Left renal pelvis (tissue), 4 donors: ENCODE results near the gene BRD9. TPM values are rescaled to one million over a fixed set of nuclear protein-coding genes. Genes with fewer than 3 reads are reported as not detected.
"Not testable (repeated sequence)": the region's sequence is repeated elsewhere in the genome, so short reads cannot be mapped to it uniquely, and the experiment has no call there.

ENCODE experiments used
- DNase-seq, 4 donors: peaks; one replicate each; pipeline ENCODE4 v3.0.0-alpha.2; 2013; ENCODE audit warnings: low read depth in 4 of 4, low spot score in 3 of 4
- polyA plus RNA-seq, 4 donors: library from polyadenylated mRNA; unstranded; fragments of 120-200 nt; gene quantifications; one replicate each; pipeline ENCODE4 v1.2.1, GENCODE V29; 2013; ENCODE audit not compliant: insufficient read length in 4 of 4

The BRD9 gene
- polyA plus RNA-seq, 4 donors: 33.6 to 45.3 (median 36.7) TPM

- DNase-seq: not testable (repeated sequence)
Measured at GRCh38 chr5:847736-848135, 44.9 kb downstream of the BRD9 start.

DNA sequence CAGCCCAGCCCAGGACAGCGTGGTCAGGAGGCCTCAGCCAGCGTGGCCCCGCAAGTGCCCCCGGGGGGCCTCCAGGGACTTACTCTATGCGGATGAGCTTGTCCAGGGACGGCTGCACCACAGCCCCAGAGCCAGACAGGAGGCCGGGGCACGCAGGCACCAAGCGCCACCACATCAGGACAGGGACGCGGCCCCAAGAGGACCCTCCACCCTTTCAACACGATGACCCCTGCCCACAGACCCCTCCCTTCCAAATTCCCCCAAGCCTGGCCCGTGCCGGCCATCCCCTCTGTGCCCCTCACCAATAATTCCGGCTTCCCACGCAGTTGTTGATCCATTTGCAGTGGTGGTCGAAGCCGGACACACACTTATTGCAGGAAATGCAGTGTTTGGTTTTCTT is 45.4 kb downstream of the BRD9 start:
- DNase-seq: not testable (repeated sequence)

DNA sequence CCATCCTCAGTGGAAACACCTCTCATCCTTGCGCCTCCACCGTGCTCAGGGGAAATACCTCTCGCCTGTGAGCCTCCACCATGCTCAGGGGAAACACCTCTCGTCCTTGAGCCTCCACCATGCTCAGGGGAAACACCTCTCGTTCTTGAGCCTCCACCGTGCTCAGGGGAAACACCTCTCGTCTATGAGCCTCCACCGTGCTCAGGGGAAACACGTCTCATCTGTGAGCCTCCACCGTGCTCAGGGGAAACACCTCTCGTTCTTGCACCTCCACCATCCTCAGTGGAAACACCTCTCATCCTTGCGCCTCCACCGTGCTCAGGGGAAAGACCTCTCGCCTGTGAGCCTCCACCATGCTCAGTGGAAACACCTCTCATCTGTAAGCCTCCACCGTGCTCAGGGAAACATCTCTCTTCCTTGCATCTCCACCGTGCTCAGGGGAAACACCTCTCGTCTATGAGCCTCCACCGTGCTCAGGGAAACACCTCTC is 46.0 kb downstream of the BRD9 start:
- not testable (repeated sequence) for DNase-seq

DNA sequence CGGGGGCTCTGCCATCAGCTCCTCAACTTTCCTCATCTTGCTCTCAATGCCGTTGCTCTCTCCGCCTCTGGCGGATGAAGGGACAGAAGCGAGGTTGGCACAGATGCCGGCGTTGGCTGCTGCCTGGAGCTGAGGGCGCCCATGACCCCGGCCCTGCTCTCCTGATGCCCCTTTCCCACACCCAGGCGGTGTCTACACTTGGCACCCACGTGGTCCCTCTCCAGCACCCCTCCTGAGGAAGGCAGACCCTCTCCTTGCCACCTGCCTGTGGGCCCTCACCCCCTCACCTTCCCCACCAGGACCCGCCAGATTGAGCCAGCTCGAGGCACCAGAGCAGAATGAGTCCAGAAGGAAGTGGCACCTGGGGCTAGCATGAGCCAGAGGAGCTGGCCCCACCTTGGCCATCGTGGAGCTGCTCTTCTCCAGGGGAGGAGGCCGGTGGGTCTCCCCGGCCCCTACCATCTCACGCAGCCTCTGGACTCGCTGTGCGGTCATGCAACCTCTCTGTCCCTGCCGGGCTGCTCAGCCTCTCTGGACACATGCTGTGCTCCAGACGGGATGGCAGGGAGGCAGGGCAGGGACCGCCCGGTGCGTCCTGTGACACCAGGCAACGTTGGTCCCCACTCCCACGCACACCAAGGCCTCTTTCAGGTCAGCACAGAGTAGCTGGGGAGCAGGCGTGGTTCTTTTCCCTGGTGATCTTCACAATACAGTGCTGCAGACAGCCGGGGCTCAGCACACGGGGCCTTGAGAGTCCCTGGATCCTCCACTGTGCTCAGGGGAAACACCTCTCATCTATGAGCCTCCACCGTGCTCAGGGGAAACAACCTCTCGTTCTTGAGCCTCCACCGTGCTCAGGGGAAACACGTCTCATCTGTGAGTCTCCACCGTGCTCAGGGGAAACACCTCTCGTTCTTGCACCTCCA is 46.7 kb downstream of the BRD9 start:
- DNase-seq: not testable (repeated sequence)

DNA sequence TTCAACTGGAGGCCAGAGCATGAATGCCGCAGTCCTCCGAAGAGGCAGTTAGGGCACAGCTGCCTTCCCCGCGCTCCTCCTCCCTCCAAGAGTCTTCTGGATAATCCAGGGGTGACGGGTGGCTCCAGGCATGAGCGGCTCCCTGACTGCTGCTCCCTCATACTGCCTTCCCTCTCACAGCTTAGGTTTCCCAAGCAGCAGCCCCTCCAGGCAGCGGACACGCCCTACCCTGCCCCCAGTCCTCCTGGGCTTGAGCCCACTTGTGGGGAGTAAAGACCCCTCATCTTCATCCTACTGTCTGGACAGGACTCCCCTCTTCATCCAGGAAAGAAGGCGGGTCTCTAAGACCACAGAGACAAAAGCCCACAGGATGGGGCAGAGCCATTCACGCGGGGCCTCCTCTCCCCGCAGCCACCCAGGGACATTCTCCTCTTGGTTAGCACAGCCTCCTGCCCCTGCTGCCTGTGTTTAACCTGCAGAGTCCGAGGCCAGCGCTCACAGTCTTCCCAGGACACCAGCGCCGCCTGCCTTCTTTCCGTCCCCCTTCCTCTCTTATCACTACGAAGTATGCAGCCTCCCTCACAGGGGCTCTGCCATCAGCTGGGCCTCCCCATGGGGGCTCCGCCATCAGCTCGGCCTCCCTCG is 47.4 kb downstream of the BRD9 start:
- DNase-seq: not testable (repeated sequence)

DNA sequence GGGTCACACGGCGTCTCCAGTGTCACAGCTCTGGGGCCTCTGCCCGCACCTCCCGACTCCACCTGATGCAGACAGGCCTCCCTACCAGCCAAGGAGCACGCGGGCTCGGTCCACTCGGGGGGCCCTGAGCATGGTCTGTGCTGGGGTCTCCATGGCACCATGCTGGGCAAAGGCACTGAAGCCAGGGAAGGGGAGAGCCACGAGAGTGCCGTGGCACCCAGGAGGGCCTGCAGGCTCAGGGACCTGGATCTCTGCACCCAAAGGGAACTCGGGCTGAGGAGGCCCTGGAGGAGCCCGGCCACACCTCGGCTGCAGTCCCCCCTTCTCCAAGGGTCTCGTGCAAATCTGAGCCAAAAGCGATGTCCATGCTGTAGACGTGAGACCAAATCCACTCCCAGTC is 48.2 kb downstream of the BRD9 start:
- not testable (repeated sequence) for DNase-seq

DNA sequence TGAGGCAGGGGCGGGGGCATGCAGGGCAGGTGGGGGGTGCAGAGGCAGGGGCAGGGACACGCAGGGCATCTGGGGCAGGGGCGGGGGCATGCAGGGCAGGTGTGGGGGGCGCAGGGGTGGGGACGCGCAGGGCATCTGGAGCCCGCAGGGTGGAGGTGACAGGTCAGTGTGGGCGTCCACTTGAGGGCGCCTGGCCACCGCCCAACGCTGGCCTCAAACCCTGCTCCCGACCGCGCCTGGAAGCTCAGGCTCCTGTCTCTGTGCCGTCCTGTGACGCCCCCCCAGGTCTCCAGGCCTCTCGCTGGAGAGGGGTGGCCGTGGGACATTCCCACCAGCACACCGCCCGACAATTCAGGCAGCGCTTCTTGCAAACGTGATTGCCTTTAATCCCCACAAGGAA is 48.7 kb downstream of the BRD9 start:
- DNase-seq: not testable (repeated sequence)

DNA sequence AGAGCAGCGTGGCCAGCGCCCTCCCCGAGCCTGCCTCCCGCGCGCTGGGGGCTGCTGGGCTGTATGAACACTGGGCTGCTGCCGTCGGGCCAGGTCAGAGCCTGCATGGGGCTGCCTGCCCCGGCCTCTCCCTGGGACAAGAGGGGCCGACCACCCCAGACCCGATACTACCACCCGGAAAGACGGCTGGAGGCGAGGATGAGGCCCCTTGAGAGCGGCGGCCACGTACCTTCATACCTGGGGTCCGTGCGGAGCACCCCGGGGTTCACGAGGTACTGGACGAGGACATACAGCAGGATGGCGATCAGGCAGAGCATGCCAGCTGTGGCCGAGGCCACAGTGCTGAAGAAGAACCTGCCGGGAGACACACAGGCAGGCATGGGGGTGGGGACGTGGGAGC is 49.2 kb downstream of the BRD9 start:
- DNase-seq: not testable (repeated sequence)

DNA sequence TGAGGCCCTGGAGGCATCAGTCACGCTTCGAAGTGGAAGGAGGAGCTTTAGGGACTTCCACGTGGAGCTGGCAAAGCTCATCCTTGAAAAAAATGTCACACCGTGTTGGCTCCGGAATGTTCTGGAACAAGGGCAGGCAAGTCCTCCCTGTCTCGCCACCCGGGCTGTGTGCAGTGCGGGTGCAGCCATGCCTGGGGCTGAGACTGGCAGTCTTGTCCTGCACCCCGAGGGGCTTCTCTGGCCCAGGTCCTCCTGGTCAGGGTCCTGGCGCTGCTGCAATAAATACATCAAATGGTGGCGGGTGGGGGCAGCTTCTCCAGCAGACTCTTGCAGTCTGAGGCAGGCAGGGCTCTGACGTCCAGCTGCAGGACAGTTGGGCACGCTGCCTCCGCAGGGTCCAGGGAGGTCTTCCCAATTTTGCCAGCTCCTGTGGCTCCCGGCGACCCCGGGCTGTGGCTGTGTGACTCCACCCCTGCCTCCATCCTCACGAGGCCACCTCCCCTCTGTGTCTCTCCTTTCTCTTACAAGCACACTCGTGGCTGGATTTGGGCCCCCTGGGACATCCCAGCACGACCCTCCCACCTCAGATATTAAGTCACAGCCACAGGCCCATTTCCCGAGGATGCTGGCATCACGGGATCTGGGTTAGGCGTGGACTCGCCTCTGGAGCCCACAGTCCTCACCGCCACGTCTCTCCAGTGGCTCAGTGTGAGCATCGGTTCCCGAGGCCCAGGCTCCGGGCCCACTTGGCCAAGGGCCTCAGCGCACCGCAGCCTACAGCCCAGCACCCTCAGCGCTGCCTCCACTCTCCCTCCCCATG is 50.0 kb downstream of the BRD9 start:
- not testable (repeated sequence) for DNase-seq

DNA sequence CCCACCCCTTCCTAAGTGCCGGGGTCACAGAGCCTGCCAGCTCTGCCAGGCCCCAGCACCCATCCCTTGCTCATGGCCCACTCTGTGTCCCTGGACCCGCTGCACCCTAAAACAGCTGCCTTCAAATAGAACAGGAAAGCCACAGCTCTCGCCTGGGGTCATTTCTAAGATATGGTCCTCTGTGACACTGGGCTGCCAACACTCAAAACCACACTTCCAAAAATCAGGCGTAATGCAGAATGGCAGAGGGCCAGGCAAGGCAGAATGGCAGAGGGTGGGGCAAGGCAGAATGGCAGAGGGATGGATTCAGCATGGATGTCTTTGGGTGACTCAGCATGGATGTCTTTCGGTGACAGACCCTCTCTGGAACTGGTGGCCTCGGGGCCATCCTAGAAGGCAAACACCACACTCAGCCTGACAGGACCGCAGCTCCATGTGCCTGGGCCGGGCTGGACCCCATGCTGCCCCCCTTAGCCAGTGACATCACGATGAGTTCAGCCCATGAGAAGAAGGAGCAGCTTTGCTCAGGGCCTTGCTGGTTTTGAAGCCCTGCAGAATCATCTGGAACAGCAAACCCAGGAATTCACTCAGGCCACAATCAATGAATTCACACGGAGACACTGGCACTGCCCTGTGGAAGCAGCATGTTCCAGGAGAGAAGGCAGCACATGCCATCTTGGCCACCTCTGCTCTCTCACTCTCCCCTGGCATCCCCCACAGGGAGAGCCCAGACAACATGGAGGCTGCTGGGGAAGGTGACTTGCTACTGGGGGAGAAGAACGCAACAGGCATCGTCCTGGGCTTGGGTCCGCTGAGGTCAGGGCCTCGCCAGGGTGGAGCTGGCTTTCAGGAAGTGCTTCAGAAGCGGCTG is 50.8 kb downstream of the BRD9 start:
- not testable (repeated sequence) for DNase-seq

- not testable (repeated sequence) for DNase-seq
Measured at GRCh38 chr5:840974-841435, 51.6 kb downstream of the BRD9 start.

- DNase-seq: not testable (repeated sequence)
Measured at GRCh38 chr5:840118-840973, 52.3 kb downstream of the BRD9 start.

DNA sequence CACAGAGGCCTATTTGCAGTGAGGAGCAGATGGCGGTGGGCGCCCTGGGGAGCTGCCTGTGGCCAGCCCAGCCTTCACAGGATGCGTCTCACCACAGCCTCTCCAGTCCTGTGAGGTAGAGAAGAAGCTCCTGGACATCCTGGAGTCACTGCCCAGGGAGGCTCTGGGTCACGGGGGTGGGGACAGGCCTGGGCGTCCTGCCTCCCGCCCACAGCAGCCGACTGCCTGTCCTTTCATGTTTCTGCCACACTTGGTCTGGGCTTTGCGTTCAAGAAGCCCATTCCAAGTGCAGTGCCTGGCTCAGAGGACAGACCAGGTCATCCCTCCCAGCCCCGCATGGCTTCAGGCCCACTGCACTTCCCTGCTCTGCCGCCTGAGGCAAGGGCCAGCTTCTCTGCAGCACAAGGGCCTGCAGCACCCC is 54.2 kb downstream of the BRD9 start:
- DNase-seq: not testable (repeated sequence)

DNA sequence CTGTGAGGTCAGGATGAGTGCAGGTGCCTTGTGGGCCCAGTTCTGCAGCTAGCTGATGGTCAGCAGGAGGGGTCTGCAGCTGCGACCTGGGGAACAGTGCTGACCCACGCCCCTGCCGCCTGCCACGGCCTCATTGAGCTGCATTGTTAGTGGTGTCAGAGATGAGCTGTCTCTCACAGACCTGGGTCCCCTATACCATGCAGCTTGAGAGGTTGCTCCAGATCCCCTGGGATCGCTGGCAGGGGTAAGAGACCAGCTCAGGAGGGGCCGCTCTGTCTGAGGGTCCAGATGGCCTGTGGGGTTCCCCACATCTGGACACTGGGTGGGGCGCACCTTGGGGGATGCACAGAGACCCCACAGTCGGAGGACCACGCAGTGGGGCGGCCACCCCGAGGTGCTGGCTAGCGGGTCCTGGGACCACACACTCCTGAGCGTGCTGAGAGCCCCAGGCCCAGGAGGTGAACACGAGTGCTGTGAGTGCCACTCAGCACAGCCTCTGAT is 54.9 kb downstream of the BRD9 start:
- DNase-seq: not testable (repeated sequence)

- DNase-seq: not testable (repeated sequence)
Measured at GRCh38 chr5:835933-836612, 56.5 kb downstream of the BRD9 start.

DNA sequence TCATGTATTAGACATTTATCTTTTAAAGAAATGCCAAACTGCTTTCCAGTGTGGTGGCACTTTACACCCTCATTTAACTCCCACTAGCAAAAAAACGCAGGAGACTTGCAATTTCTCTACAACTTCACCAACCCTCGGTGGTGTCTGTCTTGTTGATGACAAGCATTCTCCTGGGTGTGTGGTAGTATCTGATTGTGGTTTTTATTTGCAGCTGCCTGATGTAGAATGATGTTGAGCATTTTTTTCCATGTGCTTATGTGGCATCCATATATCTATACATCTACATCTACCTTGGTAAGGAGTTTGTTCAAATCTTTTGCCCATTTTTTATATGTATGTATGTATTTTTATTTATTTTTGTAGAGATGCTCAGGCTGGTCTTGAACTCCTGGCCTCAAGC is 58.6 kb downstream of the BRD9 start:
- DNase-seq: not testable (repeated sequence)

DNA sequence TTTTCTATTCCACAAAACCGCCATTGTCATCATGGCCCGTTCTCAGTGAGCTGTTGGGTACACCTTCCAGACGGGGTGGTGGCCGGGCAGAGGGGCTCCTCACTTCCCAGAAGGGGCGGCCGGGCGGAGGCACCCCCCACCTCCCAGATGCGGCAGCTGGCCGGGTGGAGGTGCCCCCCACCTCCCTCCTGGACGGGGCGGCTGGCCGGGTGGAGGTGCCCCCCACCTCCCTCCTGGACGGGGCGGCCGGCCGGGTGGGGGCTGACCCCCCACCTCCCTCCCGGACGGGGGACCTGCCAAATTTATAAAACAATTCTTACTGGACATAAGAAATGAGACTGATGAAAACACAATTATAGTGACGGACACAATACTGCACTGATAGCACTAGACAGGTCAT is 64.4 kb downstream of the BRD9 start:
- DNase-seq: not testable (repeated sequence)

- not testable (repeated sequence) for DNase-seq
Measured at GRCh38 chr5:825544-825943, 67.1 kb downstream of the BRD9 start.
